Ishikawa (cell line): ENCODE measurements around the gene CUEDC2.

ENCODE experiments used
- CEBPB ChIP-seq: IDR thresholded peaks from 2 replicates; pipeline ENCODE4 v1.6.1; 2012
- CREB1 ChIP-seq: IDR thresholded peaks from 2 replicates; pipeline ENCODE4 v1.6.1; 2012; ENCODE audit warnings: low read depth
- EP300 ChIP-seq: IDR thresholded peaks from 2 replicates; pipeline ENCODE4 v1.6.1; 2012; ENCODE audit warnings: borderline replicate concordance
- FOXM1 ChIP-seq: IDR thresholded peaks from 2 replicates; pipeline ENCODE4 v1.6.1; 2012; ENCODE audit warnings: low read depth, borderline replicate concordance
- RAD21 ChIP-seq: IDR thresholded peaks from 2 replicates; pipeline ENCODE4 v1.6.1; 2012; ENCODE audit warnings: low read depth
- TAF1 ChIP-seq: IDR thresholded peaks from 2 replicates; pipeline ENCODE4 v1.6.1; 2012; ENCODE audit warnings: low read depth, mild to moderate bottlenecking
- TCF12 ChIP-seq: IDR thresholded peaks from 2 replicates; pipeline ENCODE4 v1.6.1; 2012; ENCODE audit warnings: low read depth
- YY1 ChIP-seq: IDR thresholded peaks from 2 replicates; pipeline ENCODE4 v1.6.1; 2012; ENCODE audit warnings: low read depth
- ZBTB7A ChIP-seq: IDR thresholded peaks from 2 replicates; pipeline ENCODE4 v1.6.1; 2012; ENCODE audit warnings: low read depth
- TF ChIP-seq, protein P1 (sequence below): IDR thresholded peaks from 2 replicates; pipeline ENCODE4 v1.6.1; 2012
- TF ChIP-seq, protein P2 (sequence below): IDR thresholded peaks from 2 replicates; pipeline ENCODE4 v1.6.1; 2012; ENCODE audit warnings: low read depth, mild to moderate bottlenecking
- TF ChIP-seq, protein P3 (sequence below): IDR thresholded peaks from 2 replicates; pipeline ENCODE4 v1.6.1; 2012

DNA sequence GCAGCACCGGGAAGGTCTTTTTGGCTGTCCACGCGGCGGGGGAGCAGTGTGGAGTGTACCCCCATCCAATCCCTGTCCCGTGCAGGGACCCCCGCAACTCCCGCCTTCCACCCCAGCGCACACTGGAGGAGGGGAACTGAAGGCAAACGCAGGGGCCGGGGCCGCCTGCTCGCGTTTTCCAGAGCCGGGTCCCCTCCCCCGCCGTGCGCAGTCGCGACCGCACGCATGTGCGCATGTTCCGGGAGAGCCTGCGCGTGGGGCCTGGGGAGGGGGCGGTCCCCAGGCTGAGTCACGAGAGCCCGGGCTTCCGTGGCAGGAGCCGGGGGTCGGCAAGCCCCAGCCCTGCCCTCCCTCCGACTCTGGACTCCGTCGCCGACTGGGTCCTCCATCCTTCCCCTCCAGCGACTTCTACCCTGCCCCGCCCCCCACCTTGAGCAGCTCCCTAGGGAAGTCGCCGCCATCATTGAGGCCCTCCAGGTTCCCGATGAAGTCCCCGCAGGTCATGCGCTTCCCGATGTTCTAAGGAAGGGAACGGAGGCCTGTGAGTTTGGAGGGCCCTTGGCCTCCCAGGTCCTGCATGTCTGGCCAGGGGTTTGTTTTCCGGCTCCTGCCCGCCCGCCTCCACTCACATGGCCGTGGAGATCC, 21.8 kb downstream of the CUEDC2 start:
- TF ChIP-seq, protein P1, sequence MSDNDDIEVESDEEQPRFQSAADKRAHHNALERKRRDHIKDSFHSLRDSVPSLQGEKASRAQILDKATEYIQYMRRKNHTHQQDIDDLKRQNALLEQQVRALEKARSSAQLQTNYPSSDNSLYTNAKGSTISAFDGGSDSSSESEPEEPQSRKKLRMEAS: no peak
- TF ChIP-seq EP300 (no peak), FOXM1 (no peak), YY1 (no peak), CEBPB (no peak), RAD21 (no peak), CREB1 (no peak), TAF1 (no peak), ZBTB7A (no peak), TCF12 (no peak)
- TF ChIP-seq, protein P2, sequence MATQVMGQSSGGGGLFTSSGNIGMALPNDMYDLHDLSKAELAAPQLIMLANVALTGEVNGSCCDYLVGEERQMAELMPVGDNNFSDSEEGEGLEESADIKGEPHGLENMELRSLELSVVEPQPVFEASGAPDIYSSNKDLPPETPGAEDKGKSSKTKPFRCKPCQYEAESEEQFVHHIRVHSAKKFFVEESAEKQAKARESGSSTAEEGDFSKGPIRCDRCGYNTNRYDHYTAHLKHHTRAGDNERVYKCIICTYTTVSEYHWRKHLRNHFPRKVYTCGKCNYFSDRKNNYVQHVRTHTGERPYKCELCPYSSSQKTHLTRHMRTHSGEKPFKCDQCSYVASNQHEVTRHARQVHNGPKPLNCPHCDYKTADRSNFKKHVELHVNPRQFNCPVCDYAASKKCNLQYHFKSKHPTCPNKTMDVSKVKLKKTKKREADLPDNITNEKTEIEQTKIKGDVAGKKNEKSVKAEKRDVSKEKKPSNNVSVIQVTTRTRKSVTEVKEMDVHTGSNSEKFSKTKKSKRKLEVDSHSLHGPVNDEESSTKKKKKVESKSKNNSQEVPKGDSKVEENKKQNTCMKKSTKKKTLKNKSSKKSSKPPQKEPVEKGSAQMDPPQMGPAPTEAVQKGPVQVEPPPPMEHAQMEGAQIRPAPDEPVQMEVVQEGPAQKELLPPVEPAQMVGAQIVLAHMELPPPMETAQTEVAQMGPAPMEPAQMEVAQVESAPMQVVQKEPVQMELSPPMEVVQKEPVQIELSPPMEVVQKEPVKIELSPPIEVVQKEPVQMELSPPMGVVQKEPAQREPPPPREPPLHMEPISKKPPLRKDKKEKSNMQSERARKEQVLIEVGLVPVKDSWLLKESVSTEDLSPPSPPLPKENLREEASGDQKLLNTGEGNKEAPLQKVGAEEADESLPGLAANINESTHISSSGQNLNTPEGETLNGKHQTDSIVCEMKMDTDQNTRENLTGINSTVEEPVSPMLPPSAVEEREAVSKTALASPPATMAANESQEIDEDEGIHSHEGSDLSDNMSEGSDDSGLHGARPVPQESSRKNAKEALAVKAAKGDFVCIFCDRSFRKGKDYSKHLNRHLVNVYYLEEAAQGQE: no peak
- TF ChIP-seq, protein P3, sequence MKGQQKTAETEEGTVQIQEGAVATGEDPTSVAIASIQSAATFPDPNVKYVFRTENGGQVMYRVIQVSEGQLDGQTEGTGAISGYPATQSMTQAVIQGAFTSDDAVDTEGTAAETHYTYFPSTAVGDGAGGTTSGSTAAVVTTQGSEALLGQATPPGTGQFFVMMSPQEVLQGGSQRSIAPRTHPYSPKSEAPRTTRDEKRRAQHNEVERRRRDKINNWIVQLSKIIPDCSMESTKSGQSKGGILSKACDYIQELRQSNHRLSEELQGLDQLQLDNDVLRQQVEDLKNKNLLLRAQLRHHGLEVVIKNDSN: no peak
